NCI-H2171 (cell line): Measurements from ENCODE around the gene USP6.
A peak's percentile ranks its signal among the peaks of the same experiment; 100 is the strongest.
"Not testable (repeated sequence)": the region's sequence is repeated elsewhere in the genome, so short reads cannot be mapped to it uniquely, and the experiment has no call there.

ENCODE experiments used
- DNase-seq: peaks from one replicate; lab custom pipeline; 2025; lab: John Stamatoyannopoulos, UW

USP6 gene

DNA sequence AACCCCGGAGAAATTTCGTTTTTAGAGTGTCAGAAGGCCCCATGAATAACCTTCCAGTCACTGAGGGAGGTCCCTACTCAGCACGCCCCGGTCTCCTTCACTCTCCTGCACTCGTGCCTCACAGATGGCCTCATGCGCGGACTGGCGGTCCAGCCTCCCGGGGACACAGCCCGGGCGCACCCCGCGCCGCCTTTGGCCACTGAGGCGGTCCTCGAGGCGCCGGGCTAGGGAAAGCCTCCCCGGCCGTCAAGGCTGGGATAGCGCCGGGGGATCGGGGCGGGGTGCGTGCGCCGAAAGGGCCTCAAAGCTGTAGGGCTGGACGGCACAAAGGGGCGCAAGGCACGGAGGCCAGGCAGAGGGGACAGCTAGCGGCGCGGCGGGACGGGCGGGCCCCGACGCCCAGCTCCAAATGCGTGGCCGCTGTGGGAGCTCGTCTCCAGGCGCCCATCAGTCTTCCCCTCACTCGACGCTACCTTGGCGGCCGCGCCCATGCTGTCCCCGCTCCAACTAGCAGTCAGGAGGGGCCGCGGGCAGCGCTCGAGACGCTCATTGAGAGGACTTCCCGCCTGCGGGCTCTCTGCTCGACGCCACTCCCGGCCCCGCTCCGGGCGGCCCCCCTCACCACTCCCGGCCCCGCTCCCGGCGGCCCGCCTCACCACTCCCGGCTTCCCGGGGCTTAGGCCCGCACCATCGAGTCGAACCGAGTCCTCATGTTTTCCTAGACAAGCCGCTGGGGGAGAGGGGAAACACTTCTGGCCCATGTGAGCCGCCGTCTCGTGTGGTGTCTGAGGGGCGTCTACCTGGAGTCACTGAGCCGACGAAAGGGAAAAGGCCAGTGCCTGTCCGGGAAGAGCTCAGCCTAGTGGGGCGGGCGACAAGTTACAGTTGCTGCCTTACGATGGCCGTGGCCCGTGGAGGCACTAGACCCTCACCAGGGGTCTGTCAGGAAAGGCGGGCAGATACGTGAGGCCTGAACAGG lies at the start of gene USP6:
Gene USP6 (plus strand): TSS at position 360 of the 979 bp plus-strand sequence. CDS start 14,336 bp downstream, outside the sequence.
- no peak for DNase-seq

DNA sequence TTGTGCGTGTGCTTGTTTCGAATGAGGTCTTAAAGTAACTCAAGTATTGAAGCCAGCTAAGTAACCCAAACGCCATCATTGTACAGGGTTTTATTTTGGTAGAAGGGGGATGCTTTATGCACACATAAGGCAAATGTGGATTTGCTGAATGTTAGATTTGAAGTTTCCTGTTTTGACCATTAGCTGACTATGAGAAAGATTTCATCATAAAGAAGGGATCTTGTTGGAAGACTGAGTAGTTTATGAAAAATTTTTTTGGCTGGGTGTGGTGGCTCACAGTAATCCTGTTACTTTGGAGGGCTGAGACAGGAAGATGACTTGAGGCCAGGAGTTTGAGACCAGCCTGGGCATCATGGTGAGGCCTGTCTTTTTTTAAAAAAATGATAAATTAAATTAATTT lies 47.6 kb upstream of the USP6 start:
- no peak for DNase-seq

GRCh38 chr17:5069724-5070123 lies 46.1 kb upstream of the USP6 start:
- DNase-seq = no peak

- DNase-seq = not testable (repeated sequence)
Measured at GRCh38 chr17:5075472-5075871, 40.4 kb upstream of the USP6 start.

DNA sequence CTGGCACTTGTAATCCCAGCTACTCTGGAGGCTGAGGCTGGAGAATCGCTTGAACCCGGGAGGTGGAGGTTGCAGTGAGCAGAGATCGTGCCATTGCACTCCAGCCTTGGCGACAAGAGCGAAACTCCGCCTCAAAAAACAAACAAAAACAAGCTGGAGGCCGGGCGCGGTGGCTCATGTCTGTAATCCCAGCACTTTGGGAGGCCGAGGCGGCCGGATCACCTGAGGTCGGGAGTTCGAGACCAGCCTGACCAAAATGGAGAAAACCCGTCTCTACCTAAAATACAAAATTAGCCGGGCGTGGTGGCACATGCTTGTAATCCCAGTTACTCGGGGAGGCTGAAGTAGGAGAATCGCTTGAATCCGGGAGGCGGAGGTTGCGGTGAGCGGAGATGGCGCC lies 38.6 kb upstream of the USP6 start:
- DNase-seq = not testable (repeated sequence)

DNA sequence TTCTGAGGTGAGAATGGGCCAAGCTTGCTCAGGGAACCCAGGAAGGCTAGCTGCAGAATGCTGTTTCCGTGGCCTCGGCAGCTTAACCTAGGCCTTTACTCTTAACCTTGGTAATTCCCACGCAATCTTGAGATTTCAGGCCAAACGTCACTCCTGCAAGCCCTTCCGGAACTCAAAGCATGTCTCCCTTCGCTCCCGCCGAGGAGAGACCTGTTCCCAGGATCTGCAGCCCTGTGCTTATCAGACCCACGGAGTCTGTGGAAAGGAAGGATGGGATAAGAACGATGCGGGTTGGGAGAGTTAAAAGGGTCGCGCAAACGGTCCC lies 38.1 kb upstream of the USP6 start:
- DNase-seq = no peak

DNA sequence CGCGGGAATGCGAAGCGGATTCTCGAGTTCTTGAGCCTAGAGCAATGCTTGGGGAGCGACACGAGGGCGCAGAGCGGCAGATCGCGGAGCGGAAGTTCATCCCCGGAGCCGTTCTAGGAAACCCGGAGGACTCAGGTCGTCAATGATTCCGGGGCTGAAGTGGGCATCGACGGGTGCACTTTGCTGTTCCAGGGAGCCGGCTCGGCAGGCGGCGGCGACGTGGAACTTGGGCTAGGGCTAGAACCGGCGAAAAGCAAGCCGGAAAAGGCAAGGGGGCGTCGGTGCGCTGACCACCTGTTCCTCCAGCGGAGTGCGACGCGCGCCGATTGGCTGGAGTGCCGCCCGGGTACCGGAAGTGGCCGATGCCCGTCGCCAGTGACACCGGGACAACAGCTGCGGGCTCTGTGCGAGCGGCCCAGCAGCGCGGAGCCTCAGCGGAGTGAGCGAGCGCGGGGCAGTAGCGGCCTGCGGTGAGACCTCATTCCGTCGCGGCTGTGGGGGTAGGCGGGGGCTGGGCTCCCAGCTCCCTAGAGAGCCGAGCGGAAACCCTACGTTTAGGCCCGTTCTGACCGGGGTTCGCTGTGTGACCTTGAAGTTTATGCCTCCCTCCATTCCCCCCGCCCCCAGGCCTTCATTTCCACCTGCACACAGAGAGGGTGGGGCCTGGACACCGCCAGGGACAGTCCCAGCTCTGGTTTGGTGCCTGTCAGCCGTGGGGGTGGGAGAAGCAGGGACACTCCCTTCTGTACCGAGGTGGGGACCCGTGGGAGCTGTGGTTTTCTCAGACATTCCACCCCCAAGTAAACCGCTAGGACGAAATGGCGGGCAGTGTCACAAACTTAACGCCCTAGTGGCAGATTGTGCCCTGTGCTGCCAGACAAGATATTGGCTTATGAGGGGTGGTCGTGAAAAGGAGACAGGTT lies 37.5 kb upstream of the USP6 start, which contains the start of gene ZFP3:
Gene ZFP3 (plus strand): TSS at position 362 of the 923 bp plus-strand sequence. CDS start 13,038 bp downstream, outside the sequence.
- peak; percentile 86 for DNase-seq

- no peak for DNase-seq
Measured at GRCh38 chr17:5080591-5080990, 35.2 kb upstream of the USP6 start.

- no peak for DNase-seq
Measured at GRCh38 chr17:5092218-5093010, 23.4 kb upstream of the USP6 start.

GRCh38 chr17:5096731-5097100 lies 19.1 kb upstream of the USP6 start:
- no peak for DNase-seq

DNA sequence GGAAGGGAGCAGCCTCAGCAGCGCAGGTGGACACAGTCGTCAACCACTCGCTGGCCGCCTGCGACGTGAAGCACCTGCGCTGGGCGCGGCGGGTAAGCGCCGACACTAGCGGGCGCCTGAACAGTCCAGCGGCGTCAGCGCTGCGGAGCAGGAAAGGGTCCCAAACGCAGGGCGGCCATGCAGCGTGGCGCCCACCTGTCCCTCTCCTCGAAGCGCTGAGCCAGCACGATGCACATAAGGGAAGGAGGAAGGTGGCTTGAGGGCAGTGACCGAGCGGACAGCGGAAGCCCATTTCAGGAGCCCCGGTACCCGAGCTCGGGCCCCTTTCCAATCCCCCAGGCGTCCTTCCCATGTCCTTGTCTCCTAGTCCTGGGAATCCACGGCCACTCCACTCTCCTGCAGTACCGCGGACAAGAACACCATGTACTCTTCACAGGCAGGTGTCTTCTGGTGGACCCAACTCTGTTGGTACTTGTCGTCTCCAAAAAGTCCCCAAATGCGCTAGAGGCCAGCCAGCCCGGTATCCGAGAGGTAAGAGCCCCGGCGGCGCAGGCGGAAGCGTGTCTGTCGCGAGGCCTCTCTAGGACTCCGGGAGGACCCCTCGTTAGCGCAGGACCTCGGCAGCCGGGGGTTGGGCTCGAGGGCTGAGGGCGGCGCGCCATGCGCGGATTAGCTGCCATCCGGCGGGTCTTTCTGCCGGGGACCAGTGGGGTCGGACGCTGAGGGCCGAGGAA lies 18.6 kb upstream of the USP6 start:
- peak; percentile 45 for DNase-seq

- DNase-seq = no peak
Measured at GRCh38 chr17:5099271-5099670, 16.6 kb upstream of the USP6 start.

- DNase-seq = no peak
Measured at GRCh38 chr17:5100832-5101231, 15.0 kb upstream of the USP6 start.

DNA sequence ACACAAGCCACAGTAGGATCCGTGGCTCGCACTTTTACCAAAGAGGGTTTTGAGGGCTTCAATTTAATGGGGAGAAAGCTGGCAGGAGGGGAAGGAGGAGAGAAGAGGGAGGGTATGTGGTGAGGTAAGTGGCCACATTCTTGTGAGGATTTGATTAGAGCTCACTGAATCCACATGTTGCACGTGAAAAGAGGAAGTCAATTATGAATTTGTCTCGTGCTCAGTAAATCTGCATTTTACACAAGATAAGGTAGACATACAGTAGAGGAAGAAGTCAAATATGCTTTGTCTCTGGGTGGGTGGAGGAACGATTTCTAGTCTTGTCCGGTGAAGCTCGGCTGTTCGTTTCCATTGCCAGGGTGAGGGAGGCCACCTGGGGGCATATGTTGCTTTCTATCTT lies 5.0 kb upstream of the USP6 start:
- no peak for DNase-seq

DNA sequence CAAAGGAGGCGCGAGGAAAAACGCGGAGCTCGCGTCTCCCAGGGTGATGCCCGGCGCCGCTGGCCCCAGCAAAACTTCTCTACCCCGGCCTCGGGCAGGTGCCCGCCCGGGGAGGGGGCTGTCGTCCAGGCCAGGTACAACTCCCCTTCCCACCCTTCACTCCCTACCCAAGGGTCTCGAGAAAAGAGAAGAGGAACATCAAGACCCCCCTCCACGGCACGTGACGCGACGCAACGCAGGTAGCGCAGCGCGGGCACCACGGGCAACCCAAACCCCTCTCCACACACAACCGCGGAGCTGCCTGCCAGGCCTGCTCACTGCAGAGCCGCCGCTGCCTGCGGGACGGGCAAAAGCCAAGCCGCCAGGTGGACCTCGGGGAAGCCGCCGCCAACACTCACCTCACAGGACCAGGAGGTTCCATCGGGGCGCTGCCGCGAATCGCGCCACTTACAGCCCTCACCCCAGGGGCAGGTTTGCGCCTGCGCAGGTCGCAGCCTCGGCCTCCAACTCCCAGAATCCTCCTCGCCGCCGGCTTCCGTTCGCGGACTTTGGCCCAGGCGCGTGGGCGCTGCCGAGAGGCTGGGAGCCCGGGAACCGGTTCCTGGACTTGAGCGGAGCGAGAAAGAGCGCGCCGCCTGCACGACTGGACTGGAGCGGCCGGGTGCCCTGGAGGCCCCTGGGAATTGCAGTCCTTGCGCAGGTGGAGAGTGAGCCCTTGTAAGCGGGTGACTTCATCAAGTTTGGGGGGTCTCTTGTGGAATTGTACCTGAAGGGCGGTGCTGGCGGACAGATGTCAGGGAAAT lies 4.2 kb upstream of the USP6 start, which contains the start of gene ZNF232:
Gene ZNF232 (minus strand): TSS at position 477 of the 803 bp plus-strand sequence. CDS start 56 bp downstream, at position 421.
- DNase-seq = peak; percentile 94

GRCh38 chr17:5118219-5118618 lies 2.4 kb downstream of the USP6 start:
- no peak for DNase-seq

DNA sequence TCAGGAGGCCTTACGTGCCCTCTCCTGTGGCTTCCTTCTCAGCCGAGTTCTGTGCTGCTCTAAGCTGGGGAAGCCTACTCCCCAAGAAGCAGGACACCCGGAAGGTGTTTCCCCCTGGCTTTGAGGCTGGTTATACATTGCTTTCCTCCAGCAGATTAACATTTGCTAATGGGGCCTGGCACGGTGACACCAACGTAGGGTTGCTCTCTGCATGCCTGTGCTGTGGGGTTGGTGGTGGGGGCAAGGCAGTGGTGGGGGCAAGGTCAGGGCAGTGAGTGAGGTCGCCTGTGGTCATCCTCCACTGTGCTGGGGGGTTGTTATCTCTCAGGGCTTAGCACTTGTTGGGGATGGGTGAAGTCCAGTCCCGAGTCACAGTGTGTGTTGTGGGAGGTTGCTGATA lies 4.2 kb downstream of the USP6 start:
- DNase-seq = no peak

DNA sequence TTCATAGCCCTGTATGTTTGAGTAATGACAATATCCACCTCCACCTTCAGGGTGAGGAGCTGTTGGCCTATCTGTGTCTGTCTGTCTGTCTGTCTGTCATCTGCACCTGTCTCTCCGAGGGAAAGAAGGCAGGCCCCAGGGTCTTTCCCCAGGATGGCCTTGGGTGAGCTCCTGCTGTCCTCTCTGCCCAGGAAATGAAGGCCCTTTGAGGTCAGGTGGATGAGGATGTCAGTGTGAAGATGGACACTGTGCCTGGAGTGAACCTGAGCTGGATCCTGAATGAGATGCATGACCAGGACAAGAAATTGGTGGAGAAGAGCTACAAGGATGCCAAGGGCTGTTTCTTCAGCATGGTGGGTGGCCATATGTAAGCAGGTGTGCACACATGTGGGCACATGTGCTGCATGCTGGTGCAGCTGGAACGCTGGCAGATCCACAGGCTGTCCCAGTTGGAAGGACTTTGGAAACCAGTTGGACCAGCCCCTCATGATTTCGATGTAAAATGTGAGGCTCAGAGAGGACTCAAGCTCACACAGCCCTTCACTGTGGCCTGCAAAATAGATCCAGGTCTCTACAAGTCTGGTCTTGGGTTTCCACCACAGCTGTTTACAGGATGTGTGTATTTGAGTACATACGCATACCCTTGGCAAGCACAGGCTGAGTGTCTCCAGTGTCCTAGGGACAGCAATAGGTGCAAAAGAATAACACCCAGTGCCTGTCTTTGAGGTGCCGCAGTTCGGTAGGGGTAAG lies 4.8 kb downstream of the USP6 start:
- DNase-seq = not testable (repeated sequence)

GRCh38 chr17:5121186-5121841 lies 5.5 kb downstream of the USP6 start:
- no peak for DNase-seq
